DMS153 treated with DMSO at 0.1 percent for 48 hours (cell line): ENCODE measurements around the gene DOCK9.
A peak's percentile ranks its signal among the peaks of the same experiment; 100 is the strongest.

Source experiments
- DNase-seq: peaks from one replicate; lab custom pipeline; 2025; ENCODE audit not compliant: unreplicated experiment; lab: John Stamatoyannopoulos, UW

DOCK9 gene

GRCh38 chr13:98890925-98891324 is 86.9 kb downstream of the DOCK9 start:
- DNase-seq = no peak

GRCh38 chr13:98890186-98890585 is 87.7 kb downstream of the DOCK9 start:
- DNase-seq = no peak

- DNase-seq = no peak
These were observed 88.3 kb downstream of the DOCK9 start for GRCh38 chr13:98889419-98890085.

- no peak for DNase-seq
These were observed 89.0 kb downstream of the DOCK9 start for GRCh38 chr13:98888890-98889279.

GRCh38 chr13:98888222-98888889 is 89.5 kb downstream of the DOCK9 start:
- no peak for DNase-seq

GRCh38 chr13:98886587-98887230 is 91.2 kb downstream of the DOCK9 start:
- DNase-seq = no peak

GRCh38 chr13:98885600-98885999 is 92.3 kb downstream of the DOCK9 start:
- DNase-seq = no peak

- no peak for DNase-seq
These were observed 93.9 kb downstream of the DOCK9 start for GRCh38 chr13:98883998-98884397.

- no peak for DNase-seq
These were observed 96.5 kb downstream of the DOCK9 start for GRCh38 chr13:98881390-98881789.

- no peak for DNase-seq
These were observed 97.2 kb downstream of the DOCK9 start for GRCh38 chr13:98880677-98881076.

GRCh38 chr13:98879957-98880356 is 97.9 kb downstream of the DOCK9 start:
- peak; percentile 46 for DNase-seq

- DNase-seq = no peak
These were observed 98.7 kb downstream of the DOCK9 start for GRCh38 chr13:98879127-98879520.

GRCh38 chr13:98878486-98879126 is 99.3 kb downstream of the DOCK9 start:
- no peak for DNase-seq

GRCh38 chr13:98877936-98878335 is 99.9 kb downstream of the DOCK9 start:
- no peak for DNase-seq

GRCh38 chr13:98877466-98877865 is 100.4 kb downstream of the DOCK9 start:
- no peak for DNase-seq

- DNase-seq = no peak
These were observed 102.6 kb downstream of the DOCK9 start for GRCh38 chr13:98875146-98875729.

- no peak for DNase-seq
These were observed 103.9 kb downstream of the DOCK9 start for GRCh38 chr13:98874029-98874397.

- DNase-seq = no peak
These were observed 104.4 kb downstream of the DOCK9 start for GRCh38 chr13:98873377-98874028.

GRCh38 chr13:98871727-98872126 is 106.1 kb downstream of the DOCK9 start:
- no peak for DNase-seq

- no peak for DNase-seq
These were observed 108.3 kb downstream of the DOCK9 start for GRCh38 chr13:98869408-98870090.
